ENCODE measurements around the gene PRDM16. TPM values are rescaled to one million over a fixed set of nuclear protein-coding genes. Genes with fewer than 3 reads are reported as not detected.

The PRDM16 gene
- total RNA-seq, 1 donor from 2014 or later, result not detected

DNA sequence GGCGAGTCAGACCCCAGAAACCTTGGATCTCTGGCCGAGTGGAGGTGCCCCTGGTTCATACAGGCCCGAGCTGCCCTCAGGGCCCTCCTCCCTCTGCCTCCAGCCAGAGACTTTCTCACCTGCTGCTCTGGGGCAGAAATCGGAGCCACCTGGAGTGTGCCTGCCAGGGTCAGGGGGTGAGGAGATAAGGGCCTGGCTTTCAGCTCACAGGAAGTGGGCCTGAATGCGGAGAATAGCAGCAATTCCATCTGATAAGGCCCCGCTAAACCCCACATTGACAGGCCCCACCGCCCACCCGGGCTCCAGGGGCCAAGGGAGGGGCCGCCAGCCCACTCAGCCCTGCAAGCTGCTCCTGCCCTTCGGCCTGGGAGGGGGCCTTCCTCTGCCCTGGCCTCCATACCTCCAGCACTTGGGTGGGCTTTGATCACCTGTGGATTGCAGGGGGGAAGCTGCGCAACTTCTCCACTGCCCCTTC is 261.8 kb downstream of the PRDM16 start:
- DNase-seq, result no peak

DNA sequence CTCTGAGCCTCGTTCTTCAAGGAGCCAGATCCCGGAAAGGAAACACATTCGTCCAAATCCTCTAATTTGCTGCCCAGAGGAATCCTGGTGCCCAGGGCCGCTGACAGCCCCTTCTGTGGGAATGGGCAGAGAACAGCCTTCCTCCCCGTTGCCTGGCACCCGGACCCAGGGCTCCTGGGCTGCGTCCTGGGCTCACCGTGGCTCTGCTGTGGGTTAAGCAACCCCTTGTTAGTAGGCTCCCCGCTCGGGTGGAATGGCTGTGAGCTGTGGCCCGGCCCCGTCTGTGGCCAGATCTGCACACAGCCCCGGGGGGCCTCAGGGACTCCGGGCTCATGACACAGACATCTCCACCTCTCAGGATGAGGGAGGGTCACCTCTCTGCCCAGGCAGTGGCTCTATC is 262.6 kb downstream of the PRDM16 start:
- DNase-seq, result no peak

DNA sequence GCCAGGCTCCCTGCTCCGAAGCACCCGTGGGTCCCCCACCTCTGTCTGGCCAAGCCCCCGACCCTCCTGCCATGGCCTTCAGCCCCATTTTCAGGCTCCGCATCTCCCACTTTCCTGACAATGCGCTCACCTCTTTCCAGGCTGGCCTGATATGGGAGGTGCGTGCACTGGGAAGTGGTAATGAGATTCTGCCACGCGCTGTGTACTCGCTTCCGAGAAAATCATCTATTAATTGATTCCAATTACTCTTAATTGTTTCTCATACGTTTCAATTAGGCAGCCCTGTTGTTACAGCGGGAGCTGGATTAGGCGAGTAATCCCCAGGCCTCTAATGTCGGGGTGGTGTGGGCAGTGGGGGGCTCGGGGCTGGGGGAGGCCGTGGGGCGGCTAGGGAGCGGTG is 263.0 kb downstream of the PRDM16 start:
- no peak for DNase-seq

GRCh38 chr1:3332662-3333061 is 263.7 kb downstream of the PRDM16 start:
- DNase-seq, result no peak

- no peak for DNase-seq
Observed at GRCh38 chr1:3333903-3334302, 264.9 kb downstream of the PRDM16 start.

DNA sequence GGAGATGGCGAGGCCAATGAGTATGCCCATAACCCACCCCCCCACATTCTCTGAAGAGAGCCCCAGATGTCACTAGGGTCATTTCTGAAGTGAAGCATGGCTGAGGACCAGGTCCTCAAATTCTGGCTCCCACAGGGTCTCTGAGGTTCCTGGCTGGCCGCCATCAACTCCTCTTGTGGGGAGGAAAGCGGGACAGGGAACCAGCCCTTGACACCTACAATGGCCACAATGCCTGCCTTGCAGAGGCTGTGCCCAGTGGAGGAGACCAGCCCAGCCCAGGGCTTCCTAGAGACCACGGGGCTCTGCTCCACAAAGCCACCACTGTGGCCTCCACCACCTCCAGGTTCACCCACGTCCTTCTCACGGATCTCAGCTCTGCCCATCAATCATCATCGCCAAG is 265.4 kb downstream of the PRDM16 start:
- DNase-seq, result no peak

DNA sequence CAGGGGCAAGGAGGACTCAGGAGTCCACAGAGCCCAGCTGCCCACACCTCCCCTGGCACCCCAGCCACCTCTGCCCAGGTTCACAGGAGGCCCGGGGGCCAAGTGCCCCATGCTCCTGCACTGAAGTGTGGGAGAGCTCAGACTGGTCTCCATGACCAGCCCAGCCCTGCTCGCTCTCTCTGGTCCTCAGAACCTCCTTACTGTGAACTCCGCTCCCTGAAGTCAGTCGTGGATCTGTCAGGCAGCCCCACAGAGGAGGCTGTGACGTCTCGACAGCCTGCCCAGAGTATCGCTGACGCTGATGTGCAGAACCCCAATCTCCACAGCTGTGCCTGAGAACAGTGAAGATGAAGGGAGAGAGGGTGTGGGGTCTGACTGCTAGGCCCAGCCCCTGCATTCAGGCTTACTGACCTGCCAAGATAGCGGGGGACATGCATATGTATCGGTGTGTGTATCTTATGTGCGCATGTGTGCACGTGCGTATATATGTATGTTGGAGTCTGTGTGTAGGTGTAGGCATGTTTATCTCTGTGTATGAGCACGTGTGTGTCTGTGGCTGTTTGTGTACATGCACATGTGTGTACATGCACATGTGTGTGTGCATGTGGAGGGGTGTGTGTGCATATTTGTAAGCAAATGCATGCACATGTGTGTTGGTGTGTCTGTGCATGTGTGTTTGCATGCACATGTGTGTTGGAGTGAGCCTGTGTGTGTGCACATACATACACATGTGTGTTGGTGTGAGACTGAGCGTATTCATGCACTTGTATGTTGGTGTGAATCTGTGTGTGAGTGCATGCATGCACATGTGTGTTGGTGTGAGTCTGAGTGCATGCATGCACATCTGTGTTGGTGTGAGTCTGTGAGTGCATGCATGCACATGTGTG is 267.0 kb downstream of the PRDM16 start:
- DNase-seq, result no peak

DNA sequence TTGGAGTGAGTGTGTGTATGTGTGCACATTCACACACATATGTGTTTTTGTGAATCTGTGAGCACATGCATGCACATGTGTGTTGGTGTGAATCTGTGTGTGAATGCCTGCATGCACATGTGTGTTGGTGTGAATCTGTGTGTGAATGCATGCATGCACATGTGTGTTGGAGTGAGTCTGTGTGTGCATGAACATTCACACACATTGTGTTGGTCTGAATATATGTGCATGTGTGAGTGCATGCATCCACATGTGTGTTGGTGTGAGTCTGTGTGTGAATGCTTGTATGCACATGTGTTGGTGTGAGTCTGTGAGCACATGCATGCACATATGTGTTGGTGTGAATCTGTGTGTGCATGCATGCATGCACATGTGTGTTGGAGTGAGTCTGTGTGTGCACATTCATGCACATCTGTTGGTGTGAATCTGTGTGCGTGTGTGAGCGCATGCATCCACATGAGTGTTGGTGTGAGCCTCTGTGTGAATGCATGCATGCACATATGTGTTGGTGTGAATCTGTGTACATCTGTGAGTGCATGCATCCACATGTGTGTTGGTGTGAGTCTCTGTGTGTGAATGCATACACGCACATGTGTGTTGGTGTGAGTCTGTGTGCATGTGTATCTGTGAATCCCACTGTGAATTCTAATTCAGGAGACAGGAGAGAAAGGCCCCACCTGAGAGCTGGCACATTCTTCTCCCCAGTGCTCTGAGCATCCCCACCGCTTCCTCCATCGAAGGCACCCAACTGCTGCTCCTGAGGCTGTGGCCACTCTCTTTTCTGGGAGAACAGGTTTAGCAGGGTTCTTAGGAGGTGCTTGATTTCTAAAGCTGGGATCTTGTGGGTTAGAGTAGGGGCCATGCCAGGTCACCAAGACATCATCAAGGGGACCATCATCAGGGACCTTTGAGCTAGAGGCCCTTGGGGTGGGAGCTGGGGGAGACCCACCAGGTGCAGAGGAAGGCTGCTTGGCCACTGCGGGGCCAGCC is 267.9 kb downstream of the PRDM16 start:
- no peak for DNase-seq

DNA sequence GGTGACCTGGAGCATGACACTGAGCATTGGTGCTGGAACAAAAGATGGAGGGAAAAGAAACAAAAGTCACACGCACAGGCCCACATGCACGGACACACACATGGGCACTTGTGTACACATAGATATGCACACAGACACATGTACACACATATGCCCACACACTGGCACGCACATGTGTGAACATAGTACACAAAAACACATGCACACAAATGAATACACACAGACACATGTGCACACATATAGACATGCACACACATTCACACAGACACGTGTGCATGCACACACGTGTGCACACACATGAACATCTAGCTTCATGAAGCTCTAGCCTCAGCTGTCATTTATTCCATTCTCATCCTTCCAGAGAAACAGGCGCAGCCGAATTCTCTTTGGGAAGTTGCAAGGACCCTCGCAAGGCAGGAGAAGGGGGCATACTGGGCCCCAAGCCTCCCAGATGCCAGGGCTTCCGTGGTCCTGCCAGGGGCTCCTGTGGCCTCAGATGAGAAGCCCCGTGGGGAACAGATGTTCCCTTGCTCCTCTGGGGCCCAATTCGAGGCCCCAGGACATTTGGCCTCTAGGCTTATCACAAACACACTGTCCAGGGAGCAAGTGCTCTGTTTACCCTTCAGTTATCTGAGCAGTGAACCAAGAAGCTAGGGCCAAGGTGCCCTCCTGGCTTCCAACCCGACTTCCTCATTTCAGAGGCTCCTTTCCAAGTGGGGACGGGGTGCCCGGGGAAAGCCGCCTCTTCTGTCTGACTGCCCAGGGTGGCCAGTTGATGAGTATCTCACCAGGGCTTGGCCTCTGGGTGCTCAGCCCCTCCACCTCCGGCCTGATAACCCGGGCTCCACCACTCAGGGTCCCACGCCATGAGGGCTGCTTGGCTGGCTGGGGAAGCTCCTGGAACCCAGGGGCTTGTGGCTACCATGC is 269.1 kb downstream of the PRDM16 start:
- no peak for DNase-seq

- no peak for DNase-seq
Observed at GRCh38 chr1:3338725-3339070, 269.7 kb downstream of the PRDM16 start.

DNA sequence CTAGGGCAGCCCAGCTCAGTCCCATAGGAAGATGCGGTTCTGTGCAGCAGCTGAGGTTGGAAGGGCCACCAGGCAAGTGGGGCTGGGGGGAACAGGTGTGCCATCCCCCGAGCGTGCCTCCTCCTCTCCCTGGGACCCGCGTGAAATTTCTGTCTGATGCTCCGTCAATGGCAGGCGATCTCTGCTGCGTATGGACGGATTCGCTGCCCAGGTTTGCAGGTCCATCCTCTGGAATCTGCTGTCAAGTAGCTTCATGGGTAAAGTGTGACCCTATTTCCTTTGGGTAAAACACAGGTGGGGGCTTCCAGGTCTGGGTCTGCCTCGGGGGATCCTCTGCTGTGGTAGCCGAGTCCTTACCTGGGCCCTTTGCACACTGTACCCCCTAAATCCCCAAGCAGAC is 270.9 kb downstream of the PRDM16 start:
- DNase-seq, result no peak

DNA sequence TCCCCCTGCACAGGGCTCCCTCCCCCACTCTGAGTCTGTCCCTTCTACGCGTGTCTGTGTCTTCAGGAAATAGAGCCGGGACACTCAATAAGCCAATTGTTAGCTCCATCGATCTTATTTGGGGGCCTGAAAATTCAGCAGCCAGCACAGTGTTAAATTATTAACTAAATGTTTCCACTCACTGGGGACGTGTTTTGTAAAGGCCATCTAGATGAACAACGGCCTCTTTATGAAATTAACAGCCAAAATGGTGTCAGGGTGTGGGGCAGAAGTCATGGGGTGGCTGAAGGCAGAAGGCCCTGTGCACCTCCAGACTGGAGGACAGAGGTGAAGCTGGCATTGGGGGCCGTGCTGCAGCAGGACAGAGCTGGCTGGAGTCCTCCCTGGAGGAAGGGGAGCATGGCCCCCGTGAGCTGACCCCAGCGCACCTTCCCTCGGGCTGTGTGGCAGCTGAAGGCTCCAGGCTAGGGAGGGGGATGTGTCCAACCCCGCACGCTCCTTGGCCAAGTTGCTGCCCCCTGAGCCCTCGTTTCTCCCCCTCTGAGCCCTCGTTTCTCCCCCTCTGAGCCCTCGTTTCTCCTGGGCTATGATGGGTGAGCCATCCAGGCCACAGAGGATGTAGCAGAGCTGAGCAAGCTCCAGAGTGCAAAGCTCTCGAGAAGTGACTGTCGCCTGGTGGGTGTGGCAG is 271.7 kb downstream of the PRDM16 start:
- no peak for DNase-seq

DNA sequence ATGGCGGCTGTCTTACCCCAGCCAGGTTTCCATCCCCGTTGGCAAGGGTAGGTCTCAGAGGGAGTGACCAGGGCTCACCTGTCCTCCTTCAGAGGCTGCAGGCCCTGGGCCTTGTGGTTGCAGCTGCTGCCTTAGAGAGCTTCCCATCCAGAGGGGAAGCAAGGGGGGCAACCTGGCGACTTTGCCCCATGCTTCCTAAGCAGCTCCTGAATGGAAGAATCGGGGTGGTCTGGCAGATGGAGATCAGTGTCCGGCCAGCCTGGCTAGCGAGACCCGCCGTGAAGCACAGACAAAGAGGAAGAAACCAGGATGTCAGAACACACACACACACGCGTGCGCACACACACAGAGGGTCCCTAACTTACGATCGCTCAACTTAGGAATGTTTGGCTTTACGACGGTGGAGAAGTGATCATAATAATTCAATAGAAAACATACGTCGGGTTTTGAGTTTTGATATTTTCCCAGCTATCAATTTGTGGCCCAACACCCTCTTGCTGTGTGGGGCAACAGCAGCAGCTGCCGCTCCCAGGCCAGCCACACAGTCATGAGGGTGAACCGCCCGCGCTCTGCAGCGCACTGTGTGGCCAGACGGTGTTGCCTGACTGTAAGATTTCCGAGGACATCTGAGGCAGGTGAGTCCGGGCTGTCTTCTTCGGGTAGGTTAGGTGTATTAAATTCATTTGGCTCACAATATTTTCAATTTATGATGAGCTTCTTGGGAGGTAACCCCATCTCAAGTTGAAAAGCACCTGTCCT is 272.4 kb downstream of the PRDM16 start:
- DNase-seq, result no peak

GRCh38 chr1:3342960-3343359 is 274.0 kb downstream of the PRDM16 start:
- no peak for DNase-seq

- DNase-seq, result no peak
Observed at GRCh38 chr1:3344395-3344794, 275.4 kb downstream of the PRDM16 start.

- DNase-seq, result no peak
Observed at GRCh38 chr1:3345792-3346191, 276.8 kb downstream of the PRDM16 start.

DNA sequence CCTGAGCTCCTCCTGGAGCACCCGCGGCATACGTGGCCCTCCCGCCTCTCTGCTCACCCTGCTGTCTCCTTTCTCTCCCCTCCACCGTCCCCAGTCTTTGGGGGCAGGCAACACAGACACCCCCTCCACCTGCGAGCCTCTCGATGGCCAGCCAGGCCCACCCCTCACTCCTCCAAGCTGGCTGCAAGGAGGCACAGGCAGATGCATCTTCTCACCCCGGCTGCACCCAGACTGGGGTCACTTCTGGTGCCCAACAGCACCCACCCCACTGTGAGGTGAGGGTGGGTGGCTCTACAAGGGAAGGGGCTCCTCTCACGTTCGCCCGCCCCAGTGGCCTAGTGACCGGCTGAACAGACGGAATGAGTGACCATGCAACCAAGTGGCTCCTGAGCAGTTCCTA is 277.5 kb downstream of the PRDM16 start:
- DNase-seq, result no peak

DNA sequence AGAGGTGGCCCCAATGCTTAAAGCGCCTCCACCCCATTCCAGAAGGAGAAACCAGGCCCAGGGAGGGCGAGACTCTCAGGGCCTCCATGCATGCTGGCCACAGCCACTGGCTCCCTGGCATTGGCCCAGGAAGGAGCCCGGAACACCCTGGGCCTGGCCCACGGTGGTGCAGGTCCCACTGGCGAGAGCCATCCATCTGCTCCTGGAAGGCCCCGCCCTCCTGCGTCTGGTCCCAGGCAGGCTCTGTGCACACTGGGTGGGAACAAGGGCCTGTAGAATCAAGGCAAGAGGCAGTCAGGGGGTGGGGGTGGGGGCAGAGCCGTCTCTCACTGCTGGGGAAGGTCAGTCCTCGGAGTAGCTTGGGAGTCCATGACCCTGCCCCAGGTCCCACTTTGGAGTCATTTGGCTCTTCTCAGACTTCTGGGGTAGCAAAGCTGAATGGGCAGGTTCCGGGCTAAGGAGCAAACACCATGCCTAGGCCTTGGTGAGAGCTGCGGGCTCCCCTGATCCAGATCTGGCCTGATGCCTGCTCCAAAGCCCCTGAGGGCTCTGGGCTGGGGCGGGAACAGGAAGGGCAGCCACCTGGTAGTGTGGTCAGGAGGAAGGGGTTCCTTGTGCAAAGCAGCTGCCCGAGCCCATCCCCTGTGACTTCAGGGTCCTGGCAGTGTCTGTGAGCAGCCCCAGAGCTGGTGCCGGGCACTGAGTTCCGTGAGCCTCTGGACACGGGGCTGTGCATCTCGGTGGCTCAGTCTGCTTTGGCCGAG is 278.4 kb downstream of the PRDM16 start:
- no peak for DNase-seq

DNA sequence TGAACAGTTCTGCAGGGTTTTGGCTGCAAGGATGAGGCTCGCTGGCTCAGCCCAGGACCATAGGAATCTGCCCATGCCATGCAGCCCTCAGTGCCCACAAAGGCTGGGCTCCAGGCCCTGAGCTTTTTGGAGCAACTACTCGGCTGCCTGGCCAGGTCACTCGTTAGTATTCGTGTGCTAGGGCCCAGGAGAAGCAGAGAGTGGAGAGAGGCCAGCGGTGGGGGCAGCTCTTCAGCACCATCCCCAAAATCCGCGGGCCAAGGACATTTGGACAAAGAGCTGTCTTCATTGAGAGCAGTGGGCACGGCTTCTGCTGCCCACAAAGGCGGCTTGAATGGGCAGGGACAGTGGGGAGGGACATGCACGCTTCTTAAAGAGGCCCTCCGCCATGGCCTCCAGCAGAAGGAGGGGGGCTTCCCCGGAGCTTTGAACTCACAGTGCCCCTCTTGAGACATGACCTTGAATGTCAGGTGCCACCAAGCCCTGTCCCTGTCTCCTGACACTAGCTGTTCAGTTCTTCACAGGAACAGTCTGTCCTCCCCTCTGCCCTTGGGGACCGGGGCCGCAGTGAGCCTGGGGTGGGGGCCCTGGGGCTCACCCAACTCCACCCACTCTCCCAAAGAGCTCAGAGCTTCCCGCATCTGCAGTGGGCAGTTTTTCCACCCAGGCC is 279.3 kb downstream of the PRDM16 start:
- no peak for DNase-seq
